ENCODE data around the gene OSBPL7.

OSBPL7 gene

DNA sequence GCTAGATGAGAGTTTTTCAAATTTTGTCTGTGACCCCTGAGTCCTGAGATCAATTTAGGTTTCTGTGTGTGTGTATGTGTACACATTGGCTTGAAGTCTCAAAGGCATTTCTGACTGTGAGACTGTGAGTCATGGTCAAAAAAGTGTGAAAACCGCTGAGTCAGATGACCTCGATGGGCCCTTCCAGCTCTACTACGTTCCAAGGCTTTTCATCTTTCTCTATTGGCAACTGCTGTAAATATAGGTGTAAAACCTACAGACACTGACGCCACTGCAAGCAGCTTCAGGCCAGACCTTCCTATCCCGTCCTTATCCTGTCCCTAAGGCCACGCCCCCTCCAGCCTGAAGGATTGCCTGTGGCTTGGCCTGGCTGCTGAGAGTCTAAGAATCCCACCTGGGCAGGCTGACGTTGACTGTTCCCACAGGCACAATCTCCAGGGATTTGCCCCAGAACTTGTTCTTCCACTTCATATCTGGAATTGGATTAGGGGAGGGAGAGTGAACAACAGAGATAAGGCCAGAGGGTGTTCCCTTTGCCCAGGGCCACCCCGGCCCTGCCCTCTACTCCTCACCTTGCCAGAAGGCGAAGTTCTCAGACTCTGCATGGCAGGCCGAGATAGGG is 11.3 kb downstream of the OSBPL7 start:
- H3K36me3 ChIP-seq (ENCODE audit: insufficient read depth, low read length) = peaks cover 34% of the 10 kb centered on the region
- no peak overlapping the region for H3K27ac ChIP-seq (ENCODE audit: low read depth, low read length)
- H3K9me3 ChIP-seq (ENCODE audit: low read length) = no peaks in the 10 kb centered on the region
- no peak overlapping the region for H3K9ac ChIP-seq (ENCODE audit: low read length)
- H3K4me1 ChIP-seq (ENCODE audit: insufficient read depth, low read length) = no peaks in the 10 kb centered on the region
- no peaks in the 10 kb centered on the region for H3K27me3 ChIP-seq (ENCODE audit: control insufficient read depth in 1 of 2, insufficient read depth in 2 of 2, low read length in 2 of 2)
- H3K4me3 ChIP-seq (ENCODE audit: low read depth in 1 of 2, low read length in 2 of 2) = no peak overlapping the region

DNA sequence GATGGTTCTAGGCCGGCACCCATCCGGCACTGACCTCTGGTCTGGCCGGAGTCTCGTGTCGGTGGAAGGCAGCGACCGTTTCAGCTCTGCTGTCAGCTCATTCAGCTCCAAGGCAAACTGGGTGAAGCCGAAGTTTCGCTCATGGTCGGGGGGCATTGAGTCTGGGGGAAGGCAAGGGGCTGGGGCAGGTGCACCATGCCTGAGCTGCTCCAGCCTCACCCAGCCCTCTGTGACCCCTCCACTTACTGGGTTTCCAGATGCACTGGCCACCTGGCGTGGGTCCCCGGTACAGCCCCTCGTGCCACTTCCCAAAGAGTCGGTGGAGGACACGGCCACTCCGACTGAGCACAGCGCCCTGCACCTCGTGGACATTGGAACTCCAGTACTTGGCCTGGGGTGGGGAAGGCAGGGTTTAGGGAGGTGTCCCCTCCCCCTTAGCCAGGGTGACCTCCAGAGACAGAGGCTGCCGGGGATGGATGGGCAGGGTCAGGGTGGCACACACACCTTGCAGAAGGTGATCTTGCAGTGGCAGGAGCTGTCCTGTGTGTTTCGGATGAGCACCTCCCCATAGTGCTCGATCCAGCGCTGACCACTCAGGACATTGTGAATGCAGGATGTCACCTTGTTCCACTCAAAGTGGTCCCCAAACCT is 12.6 kb downstream of the OSBPL7 start:
- Histone ChIP-seq H3K4me1 (ENCODE audit: insufficient read depth, low read length) (no peaks in the 10 kb centered on the region), H3K27me3 (ENCODE audit: control insufficient read depth in 1 of 2, insufficient read depth in 2 of 2, low read length in 2 of 2) (no peaks in the 10 kb centered on the region), H3K9ac (ENCODE audit: low read length) (no peak overlapping the region), H3K4me3 (ENCODE audit: low read depth in 1 of 2, low read length in 2 of 2) (no peak overlapping the region), H3K36me3 (ENCODE audit: insufficient read depth, low read length) (peaks cover 34% of the 10 kb centered on the region), H3K9me3 (ENCODE audit: low read length) (no peaks in the 10 kb centered on the region), H3K27ac (ENCODE audit: low read depth, low read length) (no peak overlapping the region)

DNA sequence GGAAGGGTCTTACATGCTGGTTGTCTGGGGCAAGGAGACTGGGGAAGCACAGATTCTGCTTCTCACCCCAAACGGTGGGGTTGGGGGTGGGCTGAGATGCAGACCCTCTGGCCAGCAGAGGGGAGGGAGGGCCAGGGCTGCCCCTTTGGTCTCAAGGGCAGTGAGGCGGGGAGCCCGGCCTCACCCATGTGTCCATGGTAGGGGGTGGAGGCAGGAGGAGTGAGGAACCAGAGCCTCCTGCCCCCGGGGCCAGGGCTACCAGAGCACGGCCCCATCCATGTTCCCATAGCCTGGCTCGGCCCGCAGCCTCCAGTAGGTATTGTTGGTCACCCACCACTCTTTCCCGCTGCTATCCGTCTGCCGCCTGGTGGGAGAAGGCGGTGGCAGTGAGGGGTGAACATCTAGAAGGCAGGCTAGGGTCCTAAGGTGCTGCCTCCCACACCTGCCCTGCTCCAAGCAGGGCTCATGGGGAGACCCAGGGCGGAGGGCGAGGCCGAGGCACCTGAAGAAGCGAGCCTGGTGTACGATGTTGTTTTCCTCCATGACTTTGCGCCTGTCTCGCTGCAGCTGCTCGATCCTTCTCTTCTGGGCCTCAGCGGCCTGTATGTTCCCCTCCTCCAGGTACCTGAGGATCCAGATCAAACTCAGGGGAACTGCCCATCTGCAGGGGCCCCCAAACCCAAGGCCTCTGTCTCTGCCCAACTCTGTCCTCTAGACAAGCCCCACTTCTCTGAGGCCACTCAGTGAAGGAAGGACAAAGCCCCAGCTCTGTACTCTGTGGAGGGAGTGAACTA is 13.4 kb downstream of the OSBPL7 start:
- Histone ChIP-seq H3K27ac (ENCODE audit: low read depth, low read length) (no peak overlapping the region), H3K9ac (ENCODE audit: low read length) (no peak overlapping the region)

DNA sequence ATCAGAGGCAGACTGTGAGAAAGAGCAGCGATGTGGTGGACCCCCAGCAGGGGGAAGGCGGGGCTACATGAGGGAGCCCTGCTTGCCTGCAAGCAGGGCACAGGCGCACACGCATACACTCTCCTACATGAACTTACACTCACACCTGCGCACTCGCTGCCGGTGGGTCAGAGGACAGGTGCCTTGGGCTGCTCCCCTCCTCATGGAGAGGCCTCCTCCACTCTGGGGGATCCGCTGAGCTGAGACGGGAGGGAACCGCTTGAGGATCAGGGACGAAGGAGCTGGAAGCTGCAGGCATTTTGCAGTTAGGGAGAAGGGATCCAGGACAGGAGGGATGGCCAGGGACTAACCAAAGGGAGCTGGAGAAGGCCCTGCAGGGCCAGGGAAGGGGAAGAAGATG is 14.2 kb downstream of the OSBPL7 start:
- Histone ChIP-seq H3K4me3 (ENCODE audit: low read depth in 1 of 2, low read length in 2 of 2) (no peak overlapping the region), H3K9me3 (ENCODE audit: low read length) (no peaks in the 10 kb centered on the region), H3K4me1 (ENCODE audit: insufficient read depth, low read length) (no peaks in the 10 kb centered on the region), H3K36me3 (ENCODE audit: insufficient read depth, low read length) (peaks cover 34% of the 10 kb centered on the region), H3K27me3 (ENCODE audit: control insufficient read depth in 1 of 2, insufficient read depth in 2 of 2, low read length in 2 of 2) (no peaks in the 10 kb centered on the region), H3K9ac (ENCODE audit: low read length) (no peak overlapping the region), H3K27ac (ENCODE audit: low read depth, low read length) (no peak overlapping the region)

More for the DNA sequence above, 13.4 kb downstream of the OSBPL7 start:
- H3K36me3 ChIP-seq (ENCODE audit: insufficient read depth, low read length) = peaks cover 34% of the 10 kb centered on the region
- no peaks in the 10 kb centered on the region for H3K27me3 ChIP-seq (ENCODE audit: control insufficient read depth in 1 of 2, insufficient read depth in 2 of 2, low read length in 2 of 2)
- no peak overlapping the region for H3K4me3 ChIP-seq (ENCODE audit: low read depth in 1 of 2, low read length in 2 of 2)
- no peaks in the 10 kb centered on the region for H3K4me1 ChIP-seq (ENCODE audit: insufficient read depth, low read length)
- H3K9me3 ChIP-seq (ENCODE audit: low read length) = no peaks in the 10 kb centered on the region

DNA sequence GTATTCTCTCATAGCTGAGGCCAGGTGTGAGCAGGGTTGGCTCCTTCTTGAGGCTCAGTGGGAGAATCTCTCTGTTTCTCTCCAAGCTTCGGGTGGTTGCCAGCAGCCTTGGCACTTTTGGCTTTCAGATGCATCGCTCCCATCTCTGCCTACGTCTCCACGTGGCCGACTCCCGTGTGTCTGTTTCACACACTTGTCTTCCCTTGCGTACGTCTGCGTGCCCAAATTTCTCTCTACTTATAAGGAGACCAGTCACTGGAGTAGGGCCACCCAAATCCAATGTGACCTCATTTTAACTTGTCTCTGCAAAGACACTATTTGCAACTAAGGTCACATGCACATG is 14.7 kb downstream of the OSBPL7 start:
- Histone ChIP-seq H3K9ac (ENCODE audit: low read length) (no peak overlapping the region), H3K36me3 (ENCODE audit: insufficient read depth, low read length) (peaks cover 34% of the 10 kb centered on the region), H3K4me3 (ENCODE audit: low read depth in 1 of 2, low read length in 2 of 2) (no peak overlapping the region), H3K9me3 (ENCODE audit: low read length) (no peaks in the 10 kb centered on the region), H3K27ac (ENCODE audit: low read depth, low read length) (no peak overlapping the region), H3K27me3 (ENCODE audit: control insufficient read depth in 1 of 2, insufficient read depth in 2 of 2, low read length in 2 of 2) (no peaks in the 10 kb centered on the region), H3K4me1 (ENCODE audit: insufficient read depth, low read length) (no peaks in the 10 kb centered on the region)

DNA sequence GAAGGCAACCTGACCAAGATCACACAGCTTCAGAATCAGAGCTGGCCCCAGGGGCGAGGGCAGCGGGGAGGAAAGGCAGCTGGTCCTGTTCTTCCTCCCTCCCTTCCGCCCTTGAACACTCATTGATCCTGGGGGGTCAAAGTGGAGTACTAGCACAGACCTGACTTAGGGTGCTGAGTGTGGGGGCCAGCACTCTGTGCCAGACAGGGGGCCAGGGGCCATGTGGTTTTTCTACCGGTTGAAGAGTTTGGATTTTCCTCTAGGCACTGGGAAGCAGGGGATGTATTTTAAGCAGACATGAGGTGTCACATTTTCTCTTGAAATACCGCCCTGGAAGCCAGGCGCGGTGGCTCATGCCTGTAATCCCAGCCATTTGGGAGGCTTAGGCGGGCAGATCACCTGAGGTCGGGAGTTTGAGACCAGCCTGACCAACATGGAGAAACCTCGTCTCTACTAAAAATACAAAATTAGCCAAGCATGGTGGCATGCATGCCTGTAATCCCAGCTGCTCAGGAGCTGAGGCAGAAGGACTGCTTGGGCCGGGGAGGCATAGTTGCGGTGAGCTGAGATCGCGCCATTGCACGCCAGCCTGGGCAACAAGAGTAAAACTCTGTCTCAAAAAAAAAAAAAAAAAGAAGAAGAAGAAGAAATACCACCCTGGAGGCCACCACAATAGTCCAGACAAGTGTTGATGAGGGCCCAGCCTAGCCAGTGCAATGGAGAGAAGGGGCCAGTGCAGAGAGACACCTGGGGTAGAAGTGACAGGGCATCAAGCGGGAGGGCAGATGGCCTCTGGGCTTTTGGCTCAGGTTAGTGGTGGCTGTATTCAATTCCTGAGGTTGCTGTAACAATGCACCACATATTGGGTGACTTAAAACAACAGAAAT is 15.3 kb downstream of the OSBPL7 start:
- Histone ChIP-seq H3K4me1 (ENCODE audit: insufficient read depth, low read length) (no peaks in the 10 kb centered on the region), H3K4me3 (ENCODE audit: low read depth in 1 of 2, low read length in 2 of 2) (no peak overlapping the region), H3K9ac (ENCODE audit: low read length) (no peak overlapping the region), H3K9me3 (ENCODE audit: low read length) (no peaks in the 10 kb centered on the region), H3K27ac (ENCODE audit: low read depth, low read length) (no peak overlapping the region), H3K27me3 (ENCODE audit: control insufficient read depth in 1 of 2, insufficient read depth in 2 of 2, low read length in 2 of 2) (no peaks in the 10 kb centered on the region), H3K36me3 (ENCODE audit: insufficient read depth, low read length) (peaks cover 33% of the 10 kb centered on the region)

DNA sequence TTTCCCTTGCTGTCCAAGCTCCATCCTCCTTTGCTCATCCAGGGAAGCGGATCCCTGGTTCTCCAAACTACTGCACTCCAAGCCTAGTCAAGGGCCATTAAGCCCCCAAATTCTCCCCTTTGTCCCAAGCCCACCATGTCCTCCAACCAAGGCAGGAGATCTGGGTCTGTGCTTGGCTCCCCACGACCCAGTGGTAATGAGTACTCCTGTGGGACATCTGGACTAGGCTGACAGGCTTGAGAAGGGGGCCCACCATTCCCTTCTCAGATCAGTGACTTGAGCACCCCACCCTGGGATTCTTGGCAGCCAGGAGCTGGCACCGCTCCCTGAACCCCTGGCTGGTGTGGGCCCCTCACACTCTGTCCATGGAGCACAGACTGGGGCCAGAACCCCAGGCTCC is 17.1 kb downstream of the OSBPL7 start:
- Histone ChIP-seq H3K36me3 (ENCODE audit: insufficient read depth, low read length) (peaks cover 20% of the 10 kb centered on the region), H3K27ac (ENCODE audit: low read depth, low read length) (no peak overlapping the region), H3K9ac (ENCODE audit: low read length) (no peak overlapping the region), H3K27me3 (ENCODE audit: control insufficient read depth in 1 of 2, insufficient read depth in 2 of 2, low read length in 2 of 2) (no peaks in the 10 kb centered on the region), H3K4me3 (ENCODE audit: low read depth in 1 of 2, low read length in 2 of 2) (no peak overlapping the region), H3K9me3 (ENCODE audit: low read length) (no peaks in the 10 kb centered on the region), H3K4me1 (ENCODE audit: insufficient read depth, low read length) (no peaks in the 10 kb centered on the region)

DNA sequence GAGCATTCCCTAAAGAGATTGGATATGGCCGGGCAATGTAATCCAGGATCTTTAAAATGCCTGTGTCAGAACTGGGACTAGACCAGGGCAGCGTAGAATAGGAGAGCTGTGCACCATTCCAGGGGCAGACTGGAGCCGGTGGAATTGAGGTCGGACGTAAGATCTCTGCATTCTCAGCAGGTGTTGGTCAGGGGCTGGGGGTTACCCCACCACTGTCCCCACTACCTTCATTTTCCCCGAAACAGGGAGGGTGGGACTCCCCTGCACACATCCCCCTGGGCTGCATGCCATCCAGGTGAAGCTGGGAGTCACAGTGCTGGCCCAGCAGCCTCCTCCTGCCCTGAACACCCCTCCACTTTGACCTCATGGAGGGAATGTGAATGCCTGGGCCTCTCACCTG is 17.8 kb downstream of the OSBPL7 start:
- Histone ChIP-seq H3K4me1 (ENCODE audit: insufficient read depth, low read length) (no peaks in the 10 kb centered on the region), H3K9ac (ENCODE audit: low read length) (no peak overlapping the region), H3K9me3 (ENCODE audit: low read length) (no peaks in the 10 kb centered on the region), H3K27ac (ENCODE audit: low read depth, low read length) (no peak overlapping the region), H3K36me3 (ENCODE audit: insufficient read depth, low read length) (peaks cover 13% of the 10 kb centered on the region), H3K4me3 (ENCODE audit: low read depth in 1 of 2, low read length in 2 of 2) (no peak overlapping the region), H3K27me3 (ENCODE audit: control insufficient read depth in 1 of 2, insufficient read depth in 2 of 2, low read length in 2 of 2) (no peaks in the 10 kb centered on the region)

DNA sequence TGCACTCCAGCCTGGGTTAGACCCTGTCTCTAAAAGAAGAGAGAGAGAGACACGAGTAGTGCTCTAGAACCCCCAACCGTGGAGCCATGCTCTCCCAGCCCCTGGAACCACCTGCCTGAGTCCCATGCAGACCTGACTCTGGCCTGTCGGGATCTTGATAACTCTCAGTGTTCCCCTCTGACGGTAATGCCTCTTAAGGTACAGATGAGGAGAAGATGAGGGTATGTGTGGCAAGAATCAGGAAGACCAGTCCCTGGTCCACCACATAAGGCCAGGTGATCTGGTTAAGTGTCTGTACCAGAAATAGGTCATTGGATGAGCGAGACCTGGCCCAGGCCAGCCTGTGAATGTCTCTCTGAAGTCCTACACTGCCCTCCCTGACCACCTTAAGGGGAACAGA is 18.4 kb downstream of the OSBPL7 start:
- H3K4me1 ChIP-seq (ENCODE audit: insufficient read depth, low read length) = no peaks in the 10 kb centered on the region
- H3K4me3 ChIP-seq (ENCODE audit: low read depth in 1 of 2, low read length in 2 of 2) = no peak overlapping the region
- H3K27me3 ChIP-seq (ENCODE audit: control insufficient read depth in 1 of 2, insufficient read depth in 2 of 2, low read length in 2 of 2) = no peaks in the 10 kb centered on the region
- H3K9ac ChIP-seq (ENCODE audit: low read length) = no peak overlapping the region
- no peaks in the 10 kb centered on the region for H3K9me3 ChIP-seq (ENCODE audit: low read length)
- peaks cover 7% of the 10 kb centered on the region for H3K36me3 ChIP-seq (ENCODE audit: insufficient read depth, low read length)
- H3K27ac ChIP-seq (ENCODE audit: low read depth, low read length) = no peak overlapping the region

DNA sequence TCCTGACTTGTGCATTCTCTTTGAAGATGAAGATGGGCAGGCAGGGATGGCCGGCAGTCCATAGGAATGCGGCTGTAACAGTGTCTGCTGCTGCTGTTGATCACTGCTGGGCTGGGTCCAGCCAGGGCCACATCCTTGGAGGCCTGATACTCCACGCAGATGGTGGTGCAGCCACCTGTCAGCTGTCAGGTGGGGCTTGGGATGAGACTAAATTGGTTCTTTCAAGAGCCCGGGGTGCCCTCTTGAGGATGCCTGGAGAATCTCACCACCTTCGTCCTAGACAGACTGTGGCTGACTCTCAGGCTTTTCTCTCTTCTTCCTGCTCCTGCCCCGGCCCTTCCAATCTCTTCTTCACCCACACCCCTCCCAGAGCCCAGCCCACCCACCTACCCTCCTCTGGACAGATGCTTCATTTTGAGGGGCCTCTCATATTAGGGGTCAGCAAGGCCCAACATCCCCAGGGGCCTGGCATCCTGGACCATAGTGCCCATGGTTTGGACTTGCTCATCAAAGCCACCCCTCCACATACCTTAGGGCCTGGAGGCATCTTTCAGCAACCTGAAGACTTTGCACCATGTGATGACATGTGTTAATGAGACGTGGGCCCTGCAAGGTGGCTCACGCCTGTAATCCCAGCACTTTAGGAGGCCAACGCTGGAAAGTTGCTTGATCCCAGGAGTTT is 19.1 kb downstream of the OSBPL7 start:
- H3K36me3 ChIP-seq (ENCODE audit: insufficient read depth, low read length) = peaks cover 3% of the 10 kb centered on the region
- H3K27me3 ChIP-seq (ENCODE audit: control insufficient read depth in 1 of 2, insufficient read depth in 2 of 2, low read length in 2 of 2) = no peaks in the 10 kb centered on the region
- H3K27ac ChIP-seq (ENCODE audit: low read depth, low read length) = no peak overlapping the region
- H3K9me3 ChIP-seq (ENCODE audit: low read length) = no peaks in the 10 kb centered on the region
- no peaks in the 10 kb centered on the region for H3K4me1 ChIP-seq (ENCODE audit: insufficient read depth, low read length)
- no peak overlapping the region for H3K9ac ChIP-seq (ENCODE audit: low read length)
- H3K4me3 ChIP-seq (ENCODE audit: low read depth in 1 of 2, low read length in 2 of 2) = no peak overlapping the region

DNA sequence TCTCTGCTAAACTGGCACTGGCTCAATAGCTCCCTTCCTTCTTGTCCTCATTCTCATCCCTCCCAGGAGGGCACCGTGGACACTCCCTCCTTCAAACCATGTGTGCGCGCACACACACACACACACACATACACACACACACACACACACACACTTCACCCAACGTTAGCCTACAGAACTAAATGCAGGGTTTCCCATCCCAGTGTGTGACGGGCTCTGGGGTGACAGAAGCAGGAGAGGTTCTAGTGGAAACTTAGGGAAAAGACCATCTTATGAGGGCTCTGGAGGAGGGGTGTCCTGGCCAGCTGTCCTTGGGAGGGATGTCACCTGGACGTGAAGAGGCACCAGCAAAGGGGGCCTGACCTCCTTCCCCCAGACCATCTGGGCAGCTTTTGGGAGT is 19.7 kb downstream of the OSBPL7 start:
- no peaks in the 10 kb centered on the region for H3K27me3 ChIP-seq (ENCODE audit: control insufficient read depth in 1 of 2, insufficient read depth in 2 of 2, low read length in 2 of 2)
- no peak overlapping the region for H3K9ac ChIP-seq (ENCODE audit: low read length)
- no peaks in the 10 kb centered on the region for H3K4me1 ChIP-seq (ENCODE audit: insufficient read depth, low read length)
- H3K9me3 ChIP-seq (ENCODE audit: low read length) = no peaks in the 10 kb centered on the region
- H3K36me3 ChIP-seq (ENCODE audit: insufficient read depth, low read length) = no peaks in the 10 kb centered on the region
- no peak overlapping the region for H3K27ac ChIP-seq (ENCODE audit: low read depth, low read length)
- H3K4me3 ChIP-seq (ENCODE audit: low read depth in 1 of 2, low read length in 2 of 2) = no peak overlapping the region
